H1 (cell line): ENCODE data around the gene F10.

Source experiments
- BACH1 ChIP-seq: IDR thresholded peaks from 2 replicates; pipeline ENCODE4 v1.6.1; 2012; ENCODE audit warnings: low read length, improper control_type of control experiment
- CTCF ChIP-seq, 3 experiments: IDR thresholded peaks; 1 replicate in 2 of 3; 2 replicates in 1 of 3; pipeline versions ENCODE4 v1.5.1 to v1.6.1; 2011; ENCODE audit warnings: low read length in 3 of 3, mild to moderate bottlenecking in 3 of 3, inconsistent platforms in 2 of 3, low read depth in 1 of 3, moderate library complexity in 1 of 3; ENCODE audit not compliant: insufficient read depth in 1 of 3; ENCODE audit errors: control extremely low read depth in 1 of 3
- EP300 ChIP-seq, 2 experiments: IDR thresholded peaks; 1 replicate in 1 of 2; 2 replicates in 1 of 2; pipeline ENCODE4 v1.6.1; 2011 to 2012; ENCODE audit warnings: low read depth in 2 of 2, low read length in 2 of 2, mild to moderate bottlenecking in 2 of 2, borderline replicate concordance in 1 of 2, inconsistent platforms in 1 of 2, moderate library complexity in 1 of 2
- GABPA ChIP-seq: IDR thresholded peaks from 2 replicates; pipeline ENCODE4 v1.6.1; 2011; ENCODE audit warnings: mild to moderate bottlenecking, low read length, moderate library complexity, borderline replicate concordance; ENCODE audit not compliant: insufficient read depth
- GTF2F1 ChIP-seq: IDR thresholded peaks from 2 replicates; pipeline ENCODE4 v1.6.1; 2012; ENCODE audit warnings: low read depth, low read length, improper control_type of control experiment, borderline replicate concordance
- HDAC6 ChIP-seq: IDR thresholded peaks from one replicate; pipeline ENCODE4 v1.7.1; 2012; ENCODE audit warnings: low read depth, mild to moderate bottlenecking, inconsistent platforms, low read length, moderate library complexity
- KDM1A ChIP-seq: fragments of 200-600, 300-600 bp; sonication (generic); IDR thresholded peaks from 2 replicates; pipeline ENCODE4 v1.7.1; 2016; ENCODE audit warnings: mild to moderate bottlenecking, low read length, borderline replicate concordance
- MAFK ChIP-seq: IDR thresholded peaks from 2 replicates; pipeline ENCODE4 v1.6.1; 2012; ENCODE audit warnings: low read depth, mild to moderate bottlenecking, improper control_type of control experiment, low read length
- PHF8 ChIP-seq: fragments of 200-600 bp; sonication (generic); conservative IDR thresholded peaks from 2 replicates; pipeline ENCODE4 v1.7.1; 2012; ENCODE audit warnings: low read depth, mild to moderate bottlenecking, inconsistent platforms, low read length, moderate library complexity
- POLR2A ChIP-seq, 2 experiments: IDR thresholded peaks; 1 replicate in 1 of 2; 2 replicates in 1 of 2; pipeline ENCODE4 v1.6.1; 2011; ENCODE audit warnings: low read depth in 2 of 2, low read length in 2 of 2, mild to moderate bottlenecking in 2 of 2; ENCODE audit errors: control extremely low read depth in 1 of 2
- POLR2AphosphoS5 ChIP-seq: IDR thresholded peaks from 2 replicates; pipeline ENCODE4 v1.6.1; 2011; ENCODE audit warnings: low read depth, low read length
- SP2 ChIP-seq: IDR thresholded peaks from 2 replicates; pipeline ENCODE4 v1.6.1; 2012; ENCODE audit warnings: mild to moderate bottlenecking, low read length, inconsistent platforms
- TCF12 ChIP-seq: IDR thresholded peaks from 2 replicates; pipeline ENCODE4 v1.6.1; 2011; ENCODE audit warnings: low read depth, mild to moderate bottlenecking, low read length
- USF2 ChIP-seq: IDR thresholded peaks from 2 replicates; pipeline ENCODE4 v1.6.1; 2011; ENCODE audit warnings: low read length, improper control_type of control experiment

GRCh38 chr13:113171250-113172125 is 48.9 kb downstream of the F10 start:
- TF ChIP-seq POLR2AphosphoS5 (no peak), GTF2F1 (no peak), POLR2A (IDR thresholded peaks at IDR 0.05; ENCODE audit: control extremely low read depth in 1 of 2, low read depth in 2 of 2, low read length in 2 of 2) (no peak), KDM1A (no peak), EP300 (IDR thresholded peaks at IDR 0.05; ENCODE audit: borderline replicate concordance in 1 of 2, low read depth in 2 of 2, low read length in 2 of 2) (no peak), SP2 (no peak), CTCF (IDR thresholded peaks at IDR 0.05; ENCODE audit: control extremely low read depth in 1 of 3, insufficient read depth in 1 of 3, low read depth in 1 of 3, low read length in 3 of 3) (no peak), MAFK (no peak), USF2 (no peak), GABPA (no peak), PHF8 (no peak), HDAC6 (no peak), BACH1 (no peak), TCF12 (no peak)
